Gastroesophageal sphincter (tissue), 3 donors: ENCODE results near the gene RASAL3.

Experiments
- POLR2A ChIP-seq, 2 donors: fragments of 450-650 bp; IDR thresholded peaks; one replicate each; pipeline ENCODE4 v1.6.1; 2017; ENCODE audit warnings: antibody characterized with exemption in 2 of 2, mild to moderate bottlenecking in 2 of 2, moderate library complexity in 1 of 2
- POLR2AphosphoS5 ChIP-seq: sonication (generic); formaldehyde crosslinking; IDR thresholded peaks from one replicate; pipeline ENCODE4 v1.6.1; 2017; ENCODE audit warnings: antibody characterized with exemption
- TF ChIP-seq, protein P1 (sequence below), 4 experiments: fragments of 200-600 bp in 2 of 4; fragments of 450-650 bp in 2 of 4; sonication (generic) in 1 of 4; IDR thresholded peaks; one replicate each; pipeline ENCODE4 v1.5.1; 2017 to 2019; ENCODE audit warnings: antibody characterized with exemption in 4 of 4, mild to moderate bottlenecking in 2 of 4, moderate library complexity in 2 of 4

DNA sequence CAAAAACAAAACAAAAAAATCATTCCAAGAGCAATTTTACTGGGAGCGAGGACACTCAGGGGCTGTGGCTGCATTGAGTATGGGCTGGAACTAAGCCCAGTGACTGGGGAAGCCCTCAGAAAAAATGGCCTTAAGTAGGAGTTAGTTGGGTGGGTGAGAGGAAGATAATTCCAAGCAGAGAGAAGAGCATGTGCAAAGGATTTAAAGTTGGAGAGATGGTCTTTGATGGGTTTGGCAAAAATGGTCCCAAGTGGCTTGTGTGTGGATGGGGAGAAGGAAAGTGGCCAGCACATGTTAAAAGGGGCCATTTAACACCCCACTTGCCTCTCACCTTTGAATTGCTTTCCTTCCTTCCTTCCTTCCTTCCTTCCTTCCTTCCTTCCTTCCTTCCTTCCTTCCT, 37.3 kb upstream of the RASAL3 start:
- no peak for TF ChIP-seq POLR2AphosphoS5
- TF ChIP-seq, protein P1, sequence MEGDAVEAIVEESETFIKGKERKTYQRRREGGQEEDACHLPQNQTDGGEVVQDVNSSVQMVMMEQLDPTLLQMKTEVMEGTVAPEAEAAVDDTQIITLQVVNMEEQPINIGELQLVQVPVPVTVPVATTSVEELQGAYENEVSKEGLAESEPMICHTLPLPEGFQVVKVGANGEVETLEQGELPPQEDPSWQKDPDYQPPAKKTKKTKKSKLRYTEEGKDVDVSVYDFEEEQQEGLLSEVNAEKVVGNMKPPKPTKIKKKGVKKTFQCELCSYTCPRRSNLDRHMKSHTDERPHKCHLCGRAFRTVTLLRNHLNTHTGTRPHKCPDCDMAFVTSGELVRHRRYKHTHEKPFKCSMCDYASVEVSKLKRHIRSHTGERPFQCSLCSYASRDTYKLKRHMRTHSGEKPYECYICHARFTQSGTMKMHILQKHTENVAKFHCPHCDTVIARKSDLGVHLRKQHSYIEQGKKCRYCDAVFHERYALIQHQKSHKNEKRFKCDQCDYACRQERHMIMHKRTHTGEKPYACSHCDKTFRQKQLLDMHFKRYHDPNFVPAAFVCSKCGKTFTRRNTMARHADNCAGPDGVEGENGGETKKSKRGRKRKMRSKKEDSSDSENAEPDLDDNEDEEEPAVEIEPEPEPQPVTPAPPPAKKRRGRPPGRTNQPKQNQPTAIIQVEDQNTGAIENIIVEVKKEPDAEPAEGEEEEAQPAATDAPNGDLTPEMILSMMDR (IDR thresholded peaks at IDR 0.05): no peak
- no peak for TF ChIP-seq POLR2A (IDR thresholded peaks at IDR 0.05)
